Cardiac muscle cell (in vitro differentiated cells and primary cell): ENCODE measurements around the gene LDLRAD2. TPM values are rescaled to one million over a fixed set of nuclear protein-coding genes. Genes with fewer than 3 reads are reported as not detected.

ENCODE experiments used
- DNase-seq, 2 donors: peaks; one replicate each; pipeline versions ENCODE4 v3.0.0 to v3.0.0-alpha.2; 2010 to 2017; ENCODE audit warnings: low read depth in 1 of 2, low spot score in 1 of 2
- H3K27ac ChIP-seq: fragments of 200-600 bp; sonication (generic); 2 replicates; pipeline ENCODE4 v1.5.1; 2016
- H3K27me3 ChIP-seq: fragments of 200-600 bp; sonication (generic); 2 replicates; pipeline ENCODE4 v1.6.0; 2016; ENCODE audit warnings: control low read depth
- H3K36me3 ChIP-seq: fragments of 200-600 bp; sonication (generic); 2 replicates; pipeline ENCODE4 v1.5.1; 2016; ENCODE audit warnings: control low read depth
- H3K4me1 ChIP-seq: fragments of 200-600 bp; sonication (generic); 2 replicates; pipeline ENCODE4 v1.8.1; 2017; ENCODE audit warnings: low read depth, mild to moderate bottlenecking, mixed run types
- H3K4me3 ChIP-seq: fragments of 200-600 bp; sonication (generic); 2 replicates; pipeline ENCODE4 v1.5.1; 2016; ENCODE audit warnings: mild to moderate bottlenecking
- H3K9me3 ChIP-seq: fragments of 200-600 bp; sonication (generic); 2 replicates; pipeline ENCODE4 v1.5.1; 2017; ENCODE audit warnings: low read depth, mild to moderate bottlenecking, control low read depth
- polyA plus RNA-seq: library from polyadenylated mRNA; unstranded; fragments of >200 nt; fragmentation: Nextera tagmentation; extraction: Ambion mirVana; gene quantifications from 2 replicates; pipeline ENCODE4 v1.2.1, GENCODE V29; 2016
- total RNA-seq: library from RNA; depleted of rRNA; stranded (reverse); fragments of >200 nt; gene quantifications from 2 replicates; pipeline ENCODE4 v1.2.3, GENCODE V29; 2016
- TF ChIP-seq, protein P1 (sequence below): IDR thresholded peaks from 2 replicates; pipeline ENCODE4 v1.5.1; 2012; ENCODE audit warnings: low read depth, mild to moderate bottlenecking, low read length

LDLRAD2 gene
- total and polyA plus RNA-seq, 2 experiments from 2014 or later, result 0.77 to 3.4 TPM

DNA sequence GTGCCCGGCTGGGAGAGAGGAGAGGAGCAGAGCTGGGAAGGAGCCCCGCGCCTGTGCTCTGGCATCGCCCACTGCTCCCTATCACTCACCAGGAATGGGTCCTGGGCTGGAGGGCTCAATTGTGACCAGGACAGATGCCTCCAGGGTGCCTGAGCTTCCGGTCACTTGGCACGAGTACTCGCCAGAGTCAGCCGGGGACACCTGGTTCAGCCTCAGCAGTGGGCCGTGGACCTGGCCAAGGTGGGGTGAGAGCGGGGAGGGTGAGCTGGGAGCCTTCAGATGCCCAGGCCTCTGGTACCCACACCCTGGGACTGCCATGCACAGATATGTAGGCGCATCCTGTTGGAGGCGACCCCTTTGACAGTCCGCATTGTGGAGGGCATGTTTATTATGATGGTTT lies 31.1 kb downstream of the LDLRAD2 start:
- H3K27ac ChIP-seq, result no peak overlapping the region
- no peak overlapping the region for H3K4me3 ChIP-seq
- no peaks in the 10 kb centered on the region for H3K9me3 ChIP-seq
- no peaks in the 10 kb centered on the region for H3K27me3 ChIP-seq
- no peaks in the 10 kb centered on the region for H3K4me1 ChIP-seq
- H3K36me3 ChIP-seq, result peaks cover 30% of the 10 kb centered on the region
- TF ChIP-seq, protein P1, sequence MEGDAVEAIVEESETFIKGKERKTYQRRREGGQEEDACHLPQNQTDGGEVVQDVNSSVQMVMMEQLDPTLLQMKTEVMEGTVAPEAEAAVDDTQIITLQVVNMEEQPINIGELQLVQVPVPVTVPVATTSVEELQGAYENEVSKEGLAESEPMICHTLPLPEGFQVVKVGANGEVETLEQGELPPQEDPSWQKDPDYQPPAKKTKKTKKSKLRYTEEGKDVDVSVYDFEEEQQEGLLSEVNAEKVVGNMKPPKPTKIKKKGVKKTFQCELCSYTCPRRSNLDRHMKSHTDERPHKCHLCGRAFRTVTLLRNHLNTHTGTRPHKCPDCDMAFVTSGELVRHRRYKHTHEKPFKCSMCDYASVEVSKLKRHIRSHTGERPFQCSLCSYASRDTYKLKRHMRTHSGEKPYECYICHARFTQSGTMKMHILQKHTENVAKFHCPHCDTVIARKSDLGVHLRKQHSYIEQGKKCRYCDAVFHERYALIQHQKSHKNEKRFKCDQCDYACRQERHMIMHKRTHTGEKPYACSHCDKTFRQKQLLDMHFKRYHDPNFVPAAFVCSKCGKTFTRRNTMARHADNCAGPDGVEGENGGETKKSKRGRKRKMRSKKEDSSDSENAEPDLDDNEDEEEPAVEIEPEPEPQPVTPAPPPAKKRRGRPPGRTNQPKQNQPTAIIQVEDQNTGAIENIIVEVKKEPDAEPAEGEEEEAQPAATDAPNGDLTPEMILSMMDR, result no peak
- no peak for DNase-seq

DNA sequence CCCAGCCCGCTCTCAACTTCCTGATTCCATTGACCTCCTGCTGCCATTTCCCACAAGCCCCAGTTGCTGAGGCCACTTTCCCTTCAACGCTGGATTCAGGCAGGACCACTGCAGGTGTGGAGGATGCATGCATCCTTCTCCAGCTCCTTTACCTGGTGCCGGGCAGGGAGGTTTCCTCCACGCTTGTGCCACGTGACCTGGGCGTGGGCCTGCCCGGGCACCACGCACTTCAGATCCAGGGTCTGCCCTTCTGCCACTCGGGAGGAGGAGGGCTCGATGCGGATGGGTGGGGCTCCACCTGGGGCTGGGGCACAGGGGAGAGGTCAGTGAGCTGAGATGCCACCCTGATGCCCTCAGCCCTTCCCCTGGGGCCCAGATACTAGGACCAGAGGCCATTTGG lies 31.9 kb downstream of the LDLRAD2 start:
- Histone ChIP-seq H3K9me3 (no peaks in the 10 kb centered on the region), H3K4me3 (no peak overlapping the region), H3K27me3 (no peaks in the 10 kb centered on the region), H3K4me1 (no peaks in the 10 kb centered on the region), H3K36me3 (peaks cover 35% of the 10 kb centered on the region), H3K27ac (no peak overlapping the region)
- no peak for DNase-seq
- TF ChIP-seq, protein P1, result no peak

DNA sequence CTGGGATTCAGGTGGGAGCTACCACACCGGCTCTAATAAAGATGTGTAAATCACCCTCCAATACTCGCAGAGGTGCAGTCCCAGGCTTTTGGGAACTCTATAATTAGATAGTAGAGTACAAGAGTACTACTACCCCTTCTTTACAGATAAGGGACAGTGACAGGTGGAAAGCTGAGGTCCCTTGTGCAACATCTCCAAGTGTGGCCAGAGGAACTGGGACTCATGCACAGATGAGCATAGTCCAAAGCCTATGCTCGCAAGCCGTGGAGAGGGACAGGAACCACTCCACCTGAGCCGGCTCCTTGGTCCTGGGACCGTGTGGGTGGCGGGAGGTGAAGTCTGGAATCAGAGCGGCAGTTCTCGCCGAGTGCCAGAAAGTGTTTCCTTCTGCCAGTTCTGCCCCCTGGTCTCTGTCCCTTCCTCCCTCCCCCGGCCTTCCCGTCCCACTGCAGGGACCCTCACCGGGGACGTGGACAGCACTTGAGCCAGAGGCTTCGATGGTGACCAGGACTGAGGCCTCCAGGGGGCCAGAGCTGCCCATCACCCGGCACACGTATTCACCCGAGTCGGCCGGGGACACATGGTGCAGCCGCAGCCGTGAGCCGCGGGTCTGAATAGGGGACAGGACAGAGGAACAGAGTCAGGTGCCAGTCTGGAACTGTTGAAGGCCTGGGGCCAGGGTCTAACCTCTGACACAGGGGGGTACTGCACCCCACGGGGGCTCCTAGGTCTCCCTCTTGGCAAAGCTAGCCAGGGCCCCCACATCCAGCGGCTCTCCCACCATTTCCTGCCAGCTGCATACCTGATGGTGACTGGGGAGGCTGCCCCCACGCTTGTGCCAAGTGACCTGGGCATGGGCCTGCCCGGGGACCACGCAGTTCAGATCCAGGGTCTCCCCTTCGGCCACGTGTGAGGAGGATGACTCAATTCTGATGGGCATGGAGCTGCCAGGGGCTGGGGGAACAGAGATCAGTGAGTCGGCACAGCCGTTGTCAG lies 33.9 kb downstream of the LDLRAD2 start:
- Histone ChIP-seq H3K9me3 (no peaks in the 10 kb centered on the region), H3K27ac (no peak overlapping the region), H3K27me3 (no peaks in the 10 kb centered on the region), H3K4me3 (no peak overlapping the region), H3K4me1 (no peaks in the 10 kb centered on the region), H3K36me3 (peaks cover 45% of the 10 kb centered on the region)
- no peak for DNase-seq
- TF ChIP-seq, protein P1, result no peak

DNA sequence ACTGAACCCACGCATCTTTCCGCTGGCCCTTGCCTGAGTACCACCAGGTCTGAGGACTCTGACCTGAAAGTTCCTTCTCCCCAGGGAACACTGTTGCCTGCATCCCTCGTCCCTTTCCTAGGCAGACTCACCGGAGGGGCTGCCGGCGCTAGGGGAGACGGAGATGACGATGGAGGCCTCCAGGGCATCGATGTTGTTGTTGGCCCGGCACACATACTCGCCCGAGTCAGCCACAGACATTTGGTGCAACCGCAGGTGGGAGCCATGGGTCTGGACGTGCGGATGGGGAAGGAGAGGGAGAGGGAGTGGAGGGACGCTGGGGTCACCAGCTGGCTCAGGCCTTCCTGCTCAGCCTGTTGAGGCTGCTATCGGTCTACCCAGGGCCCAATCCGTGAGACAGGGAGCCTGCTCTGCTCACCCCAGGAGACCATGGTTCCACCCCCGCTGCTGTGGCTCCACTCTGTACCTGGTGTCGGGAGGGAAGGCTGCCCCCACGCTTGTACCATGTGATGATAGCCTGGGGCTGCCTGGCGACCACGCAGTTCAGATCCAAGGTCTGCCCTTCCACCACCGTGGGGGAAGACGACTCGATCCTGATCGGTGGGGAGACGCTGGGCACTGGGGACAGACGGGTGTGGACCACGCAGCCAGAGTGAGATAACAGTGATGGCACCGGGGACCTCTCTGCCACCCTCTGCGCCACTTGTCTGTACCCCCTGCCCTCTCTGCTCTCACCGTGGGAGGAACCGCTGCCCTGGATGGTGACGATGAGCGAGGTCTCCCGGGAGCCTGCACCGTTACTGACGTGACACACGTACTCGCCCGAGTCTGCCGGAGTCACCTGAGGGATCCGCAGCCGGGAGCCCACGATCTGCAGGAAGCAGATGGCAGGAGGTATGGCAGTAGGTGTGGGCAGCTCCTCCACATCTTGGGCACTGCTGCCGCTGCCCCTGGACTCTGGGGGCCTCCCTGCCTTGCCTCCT lies 35.4 kb downstream of the LDLRAD2 start:
- no peaks in the 10 kb centered on the region for H3K4me1 ChIP-seq
- H3K4me3 ChIP-seq, result no peak overlapping the region
- H3K36me3 ChIP-seq, result peaks cover 47% of the 10 kb centered on the region
- TF ChIP-seq, protein P1, result no peak
- no peaks in the 10 kb centered on the region for H3K27me3 ChIP-seq
- H3K9me3 ChIP-seq, result no peaks in the 10 kb centered on the region
- no peak overlapping the region for H3K27ac ChIP-seq
- DNase-seq, result no peak

DNA sequence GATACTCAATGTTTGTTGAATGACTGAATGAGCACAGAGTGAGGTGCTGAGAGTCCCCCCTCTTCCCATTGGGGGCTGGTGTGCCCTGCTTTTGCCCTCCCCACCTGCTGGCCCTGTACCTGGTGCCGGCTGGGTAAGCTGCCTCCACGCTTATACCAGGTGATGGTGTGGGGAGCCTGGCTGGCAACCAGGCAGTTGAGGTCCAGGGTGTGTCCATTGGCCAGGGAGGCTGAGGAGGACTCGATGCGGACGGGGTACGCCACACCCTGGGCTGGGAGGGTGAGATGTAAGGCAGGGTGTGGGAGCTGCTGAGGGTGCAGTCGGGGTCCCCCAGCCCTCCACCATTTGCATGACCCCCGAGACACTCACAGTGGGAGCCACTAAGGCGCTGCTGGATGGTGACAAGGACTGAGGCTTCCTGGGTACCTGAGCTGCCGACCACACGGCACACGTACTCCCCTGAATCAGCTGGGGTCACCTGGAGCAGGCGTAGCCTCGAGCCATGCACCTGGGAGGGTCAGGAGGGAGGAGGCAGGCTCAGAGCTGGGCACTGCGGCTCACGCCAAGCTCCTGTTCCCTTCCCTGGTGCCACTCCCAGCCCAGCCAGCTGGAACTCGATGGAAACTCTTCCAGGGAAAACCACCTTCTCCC lies 36.6 kb downstream of the LDLRAD2 start:
- Histone ChIP-seq H3K27me3 (no peaks in the 10 kb centered on the region), H3K36me3 (peaks cover 55% of the 10 kb centered on the region), H3K4me3 (no peak overlapping the region), H3K27ac (no peak overlapping the region), H3K9me3 (no peaks in the 10 kb centered on the region), H3K4me1 (no peaks in the 10 kb centered on the region)
- TF ChIP-seq, protein P1, result no peak
- no peak for DNase-seq
